Dedifferentiated amniotic fluid mesenchymal stem cell (primary cell): ENCODE results near the gene MATCAP1.

Experiments used
- DNase-seq: peaks from one replicate; pipeline ENCODE4 v3.0.0-alpha.2; 2016; ENCODE audit errors: extremely low spot score

The MATCAP1 gene

GRCh38 chr16:67137605-67138004 lies 46.2 kb downstream of the MATCAP1 start:
- DNase-seq = no peak

GRCh38 chr16:67129422-67129821 lies 54.3 kb downstream of the MATCAP1 start:
- DNase-seq = no peak

- DNase-seq = no peak
These were observed 54.9 kb downstream of the MATCAP1 start for GRCh38 chr16:67128887-67129286.

GRCh38 chr16:67128417-67128816 lies 55.3 kb downstream of the MATCAP1 start:
- no peak for DNase-seq
